ENCODE data around the gene CCDC83. TPM values are rescaled to one million over a fixed set of nuclear protein-coding genes. Genes with fewer than 3 reads are reported as not detected.

CCDC83 gene
- total RNA-seq (2021), result not detected in 2 replicates
- long read RNA-seq, result 0 reads

- Histone ChIP-seq H3T11ph (ENCODE audit: low read length) (no peak within 1 kb of the TSS), H4K5ac (ENCODE audit: insufficient read length, low read depth, low read length) (no peak within 1 kb of the TSS), H4K91ac (ENCODE audit: insufficient read length, low read depth, low read length) (no peak within 1 kb of the TSS), H2BK15ac (ENCODE audit: low read depth, low read length) (no peak within 1 kb of the TSS), H3K4ac (ENCODE audit: low read depth, low read length) (no peak within 1 kb of the TSS), H3K79me1 (ENCODE audit: insufficient read depth, low read depth, low read length, poor library complexity, severe bottlenecking) (no peaks in the 10 kb centered on the region), H3K4me2 (ENCODE audit: insufficient read depth, insufficient read length, low read length) (peak within 1 kb of the TSS; percentile 78), H3K14ac (ENCODE audit: insufficient read depth, low read length) (peak within 1 kb of the TSS; percentile 96), H3K23me2 (ENCODE audit: insufficient read length, low read depth, low read length, poor library complexity, severe bottlenecking) (no peaks in the 10 kb centered on the region), H3K27me3 (ENCODE audit: insufficient read depth, low read length) (no peaks in the 10 kb centered on the region), H2BK5ac (ENCODE audit: insufficient read length, low read length) (no peak within 1 kb of the TSS), H2BK20ac (ENCODE audit: low read depth, low read length, poor library complexity, severe bottlenecking) (no peak within 1 kb of the TSS), H3K79me2 (ENCODE audit: insufficient read depth, low read length) (no peaks in the 10 kb centered on the region), H3K23ac (ENCODE audit: insufficient read length, low read depth, low read length) (no peak within 1 kb of the TSS), H3K9ac (ENCODE audit: extremely low read depth, insufficient read length, low read length) (peak within 1 kb of the TSS; percentile 78), H3K9me3 (ENCODE audit: control insufficient read depth, low read depth, low read length) (no peaks in the 10 kb centered on the region), H2AK5ac (ENCODE audit: insufficient read length, low read length) (no peak within 1 kb of the TSS), H3K27ac (ENCODE audit: insufficient read length, low read depth, low read length) (no peak within 1 kb of the TSS), H2AFZ (ENCODE audit: low read length) (peak within 1 kb of the TSS; percentile 66), H3K18ac (ENCODE audit: insufficient read length, low read depth, low read length) (peak within 1 kb of the TSS; percentile 88), H3K4me1 (ENCODE audit: insufficient read depth, low read length) (no peaks in the 10 kb centered on the region; the same call in 1 of the 2 replicates), H2BK12ac (ENCODE audit: insufficient read length, low read depth, low read length) (peak within 1 kb of the TSS; percentile 3), H3K56ac (ENCODE audit: insufficient read length, low read depth, low read length) (no peak within 1 kb of the TSS), H4K8ac (replicated peaks; ENCODE audit: insufficient read length, low read depth, low read length) (no peak within 1 kb of the TSS), H4K20me1 (ENCODE audit: control insufficient read depth, insufficient read depth, insufficient read length) (no peaks in the 10 kb centered on the region), H2BK120ac (ENCODE audit: low read depth, low read length, poor library complexity, severe bottlenecking) (no peak within 1 kb of the TSS)
- no peak for DNase-seq
- Mint-ChIP-seq H3K4me1 (peaks cover 7 to 11% of the 10 kb centered on the region in 2 experiments), H3K27ac (peak within 1 kb of the TSS; percentile 84 to 96 (median 93); a peak in 5 of 7 replicates), H3K36me3 (ENCODE audit: insufficient read depth in 1 of 3, low read depth in 3 of 3) (peaks cover 12 to 26% (median 16%) of the 10 kb centered on the region in 3 experiments), H3K27me3 (ENCODE audit: low read depth) (peaks cover 2% of the 10 kb centered on the region), H3K4me3 (peak within 1 kb of the TSS; percentile 75 to 82), H3K9me3 (peaks cover 19 to 24% of the 10 kb centered on the region in 2 experiments)
- no peak for TF ChIP-seq CTCF (conservative IDR thresholded peaks at IDR 0.05)
- no CpG with 5 or more reads among the region's 13 CpGs for WGBS (ENCODE audit: extremely low coverage, insufficient read length, low lambda C conversion rate)
Measured at GRCh38 chr11:85855341-85855656, at the start of gene CCDC83. Gene CCDC83, plus strand, starts transcription at chr11:85855383. Its CDS starts 9,741 bp downstream, at chr11:85865124.

Data from H9 (cell line).